NCI-H748 treated with DMSO at 0.1 percent for 48 hours (cell line): Measurements from ENCODE around the gene ZNF594.
"Not testable (repeated sequence)": the region's sequence is repeated elsewhere in the genome, so short reads cannot be mapped to it uniquely, and the experiment has no call there.

ENCODE experiments used
- DNase-seq: peaks from one replicate; lab custom pipeline; 2025; lab: John Stamatoyannopoulos, UW

Gene ZNF594

DNA sequence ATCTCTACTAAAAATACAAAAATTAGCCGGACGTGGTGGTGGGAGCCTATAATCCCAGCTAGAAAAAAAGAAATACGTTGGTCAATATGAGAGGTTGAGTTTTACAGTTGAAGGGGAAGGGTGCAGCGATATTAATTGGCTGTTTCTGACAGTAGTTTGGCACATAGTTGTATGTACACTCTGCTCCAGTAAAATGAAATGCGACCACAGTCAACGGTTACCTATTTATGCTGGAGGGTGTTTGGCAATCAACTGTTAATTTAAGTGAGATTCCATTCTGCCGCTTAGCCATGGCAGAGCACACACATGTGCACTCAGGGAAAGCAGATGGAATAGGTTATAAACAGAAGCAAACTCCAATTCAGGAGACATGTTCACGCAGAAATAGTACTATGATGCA, 9.3 kb upstream of the ZNF594 start:
- no peak for DNase-seq

DNA sequence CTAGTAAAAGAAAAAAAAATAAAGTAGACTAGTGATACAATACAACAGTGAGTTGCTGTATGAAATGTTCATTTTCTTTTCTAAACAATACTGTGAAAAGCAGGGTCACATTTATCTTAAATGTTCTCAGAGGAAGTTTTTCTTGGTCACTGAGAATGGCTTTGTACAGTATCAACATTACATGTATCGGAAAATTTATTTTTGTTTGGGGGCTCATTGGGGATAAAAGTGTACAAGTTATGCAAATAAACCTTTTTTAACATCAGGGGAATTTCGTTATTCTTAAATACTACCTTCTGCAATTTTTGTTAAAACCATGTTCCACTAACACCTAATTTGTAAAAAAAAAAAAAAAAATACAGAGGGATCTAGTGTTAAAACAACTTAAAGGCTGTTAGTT, 8.7 kb upstream of the ZNF594 start:
- DNase-seq: no peak

DNA sequence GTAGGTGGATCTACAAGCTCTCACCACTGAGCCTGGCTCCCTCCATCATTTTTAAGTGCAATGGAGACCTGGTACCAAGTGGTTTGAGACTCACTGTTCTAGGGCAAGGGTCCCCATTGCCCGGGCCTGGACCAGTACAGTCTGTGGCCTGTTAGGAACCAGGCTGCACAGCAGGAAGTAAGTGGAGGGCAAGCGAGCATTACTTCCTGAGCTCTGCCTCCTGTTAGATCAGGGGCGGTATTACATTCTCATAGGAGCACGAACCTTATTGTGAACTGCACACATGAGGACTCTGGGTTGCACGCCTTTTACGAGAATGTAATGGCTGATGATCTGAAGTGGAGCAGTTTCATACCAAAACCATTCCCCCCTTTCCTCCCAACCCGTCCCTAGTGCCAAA, 6.8 kb upstream of the ZNF594 start:
- no peak for DNase-seq

DNA sequence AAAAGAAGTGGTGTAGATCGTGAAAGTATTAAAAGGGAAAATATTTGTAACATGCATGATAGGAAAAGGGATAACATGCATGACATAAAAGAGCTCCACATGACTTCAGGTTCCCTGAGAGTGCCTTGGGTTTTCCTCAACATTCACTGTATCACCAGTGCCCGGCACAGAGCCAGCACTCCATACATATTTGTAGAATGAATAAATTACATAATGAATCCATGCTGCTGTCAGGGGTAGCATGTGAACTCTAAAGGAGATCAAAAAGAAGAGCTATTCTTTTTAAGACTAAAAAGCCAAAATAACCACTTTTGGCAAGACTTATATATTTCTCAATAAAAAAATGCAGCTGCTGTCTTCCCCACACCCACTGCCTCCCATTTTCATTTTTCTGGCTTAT, 2.7 kb upstream of the ZNF594 start:
- DNase-seq: no peak

DNA sequence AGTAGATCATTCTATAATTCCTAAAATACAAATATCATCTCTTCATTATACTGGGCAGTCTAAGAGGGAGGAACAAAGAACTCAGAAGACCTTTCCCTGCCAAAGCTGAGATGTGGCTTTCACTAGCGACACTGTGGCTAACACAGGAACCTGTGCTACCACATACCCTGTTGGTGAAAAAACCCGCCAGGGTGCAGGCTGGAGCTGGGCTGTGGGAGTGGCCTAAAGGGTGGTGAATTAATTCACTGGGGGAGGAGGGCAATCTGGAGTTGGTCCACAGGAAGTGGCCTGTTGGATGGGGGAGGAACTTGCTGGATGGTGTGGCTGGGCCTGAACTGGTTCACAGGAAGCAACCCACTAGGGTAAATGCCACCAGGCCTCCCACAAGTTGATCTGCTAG, 7.4 kb downstream of the ZNF594 start:
- DNase-seq: no peak

DNA sequence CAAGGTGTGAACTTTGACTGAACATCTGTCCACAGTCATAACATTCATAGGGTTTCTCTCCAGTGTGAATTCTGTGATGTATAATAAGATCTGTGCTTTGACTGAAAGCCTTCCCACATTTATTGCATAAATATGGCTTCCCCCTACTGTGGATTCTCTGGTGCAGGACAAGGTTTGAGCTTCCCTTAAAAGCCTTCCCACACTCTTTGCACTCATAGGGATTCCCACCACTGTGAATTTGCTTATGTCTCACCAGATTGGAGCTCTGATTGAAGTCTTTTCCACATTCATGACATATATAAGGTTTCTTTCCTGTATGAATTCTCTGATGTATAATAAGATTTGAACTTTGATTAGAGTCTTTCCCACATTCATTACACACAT, 8.3 kb downstream of the ZNF594 start:
- no peak for DNase-seq

DNA sequence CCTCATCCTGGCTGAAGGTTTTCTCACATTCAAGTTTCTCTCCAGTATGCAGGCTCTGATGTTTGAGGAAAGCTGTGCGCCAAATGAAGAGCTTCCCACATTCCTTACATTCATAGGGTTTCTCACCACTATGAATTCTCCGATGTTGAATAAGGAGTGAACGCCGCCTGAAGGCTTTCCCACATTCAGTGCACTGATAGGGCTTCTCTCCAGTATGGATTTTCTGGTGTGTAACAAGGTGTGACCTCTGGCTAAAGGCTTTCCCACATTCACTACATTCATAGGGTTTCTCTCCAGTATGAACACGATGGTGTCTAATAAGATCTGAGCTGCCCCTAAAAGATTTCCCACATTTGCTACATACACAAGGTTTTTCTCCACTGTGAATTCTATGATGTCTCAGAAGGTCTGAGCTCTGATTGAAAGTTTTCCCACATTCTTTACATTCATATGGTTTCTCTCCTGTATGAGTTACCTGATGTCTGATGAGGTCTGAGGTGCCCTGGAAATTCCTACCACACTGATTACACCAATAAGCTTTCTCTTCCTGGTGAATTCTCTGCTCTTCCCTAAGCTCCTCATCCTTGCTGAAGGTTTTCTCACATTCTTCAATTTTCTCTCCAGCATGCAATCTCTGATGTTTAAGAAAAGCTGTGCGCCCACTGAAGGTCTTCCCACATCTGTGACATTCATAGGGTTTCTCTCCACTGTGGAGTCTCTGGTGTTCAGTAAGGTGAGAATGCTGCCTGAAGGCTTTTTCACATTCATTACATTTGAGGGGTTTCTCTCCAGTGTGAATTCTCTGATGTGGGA, 8.9 kb downstream of the ZNF594 start:
- DNase-seq: no peak

DNA sequence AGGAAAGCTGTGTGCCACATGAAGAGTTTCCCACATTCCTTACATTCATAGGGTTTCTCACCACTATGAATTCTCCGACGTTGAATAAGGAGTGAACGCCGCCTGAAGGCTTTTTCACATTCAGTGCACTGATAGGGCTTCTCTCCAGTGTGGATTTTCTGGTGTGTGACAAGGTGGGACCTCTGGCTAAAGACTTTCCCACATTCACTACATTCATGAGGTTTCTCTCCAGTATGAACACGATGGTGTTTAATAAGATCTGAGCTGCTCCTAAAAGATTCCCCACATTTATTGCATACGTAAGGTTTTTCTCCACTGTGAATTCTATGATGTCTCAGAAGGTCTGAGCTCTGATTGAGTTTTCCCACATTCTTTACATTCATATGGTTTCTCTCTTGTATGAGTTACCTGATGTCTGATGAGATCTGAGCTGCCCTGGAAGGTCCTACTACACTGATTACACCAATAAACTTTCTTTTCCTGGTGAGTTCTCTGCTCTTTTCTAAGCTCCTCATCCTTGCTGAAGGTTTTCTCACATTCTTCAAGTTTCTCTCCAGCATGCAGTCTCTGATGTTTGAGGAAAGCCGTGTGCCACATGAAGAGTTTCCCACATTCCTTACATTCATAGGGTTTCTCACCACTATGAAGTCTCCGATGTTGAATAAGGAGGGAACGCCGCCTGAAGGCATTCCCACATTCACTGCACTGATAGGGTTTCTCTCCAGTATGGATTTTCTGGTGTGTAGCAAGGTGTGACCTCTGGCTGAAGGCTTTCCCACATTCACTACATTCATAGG, 10.0 kb downstream of the ZNF594 start:
- no peak for DNase-seq

DNA sequence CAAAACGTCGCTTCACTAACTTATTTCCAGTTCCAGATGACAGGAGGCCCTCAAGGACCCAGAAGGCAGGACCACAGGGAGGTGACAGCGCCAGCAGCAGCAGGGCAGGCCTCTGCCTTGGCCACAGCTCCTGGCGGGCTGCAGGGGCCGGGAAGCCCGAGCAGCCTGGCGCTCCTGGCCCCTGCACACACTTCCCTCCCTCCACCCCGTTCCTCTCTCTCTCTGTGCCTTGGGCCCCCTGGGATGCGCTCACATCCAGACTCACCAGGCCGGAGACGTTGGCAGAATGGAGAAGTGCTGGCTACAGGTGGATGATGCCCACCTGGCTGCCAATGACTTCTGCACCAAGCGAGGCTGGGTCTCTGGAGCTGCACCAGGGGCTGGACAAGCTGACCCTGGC, 12.7 kb downstream of the ZNF594 start:
- no peak for DNase-seq

DNA sequence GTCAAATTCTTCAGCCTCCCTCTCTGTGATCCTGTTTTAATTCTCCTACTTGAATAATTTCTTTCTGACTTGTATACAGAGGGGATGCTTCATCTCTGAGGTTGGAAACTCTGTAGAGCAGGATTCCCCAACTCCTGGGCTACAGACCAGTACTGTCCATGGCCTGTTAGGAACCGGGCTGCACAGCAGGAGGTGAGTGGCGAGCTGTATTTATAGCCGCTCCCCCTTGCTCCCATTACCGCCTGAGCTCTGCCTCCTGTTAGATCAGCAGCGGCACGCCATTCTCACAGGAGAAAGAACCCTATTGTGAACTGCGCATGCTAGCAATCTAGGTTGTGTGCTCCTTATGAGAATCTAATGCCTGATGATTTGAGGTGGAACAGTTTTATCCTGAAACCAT, 16.6 kb downstream of the ZNF594 start:
- DNase-seq: not testable (repeated sequence)

DNA sequence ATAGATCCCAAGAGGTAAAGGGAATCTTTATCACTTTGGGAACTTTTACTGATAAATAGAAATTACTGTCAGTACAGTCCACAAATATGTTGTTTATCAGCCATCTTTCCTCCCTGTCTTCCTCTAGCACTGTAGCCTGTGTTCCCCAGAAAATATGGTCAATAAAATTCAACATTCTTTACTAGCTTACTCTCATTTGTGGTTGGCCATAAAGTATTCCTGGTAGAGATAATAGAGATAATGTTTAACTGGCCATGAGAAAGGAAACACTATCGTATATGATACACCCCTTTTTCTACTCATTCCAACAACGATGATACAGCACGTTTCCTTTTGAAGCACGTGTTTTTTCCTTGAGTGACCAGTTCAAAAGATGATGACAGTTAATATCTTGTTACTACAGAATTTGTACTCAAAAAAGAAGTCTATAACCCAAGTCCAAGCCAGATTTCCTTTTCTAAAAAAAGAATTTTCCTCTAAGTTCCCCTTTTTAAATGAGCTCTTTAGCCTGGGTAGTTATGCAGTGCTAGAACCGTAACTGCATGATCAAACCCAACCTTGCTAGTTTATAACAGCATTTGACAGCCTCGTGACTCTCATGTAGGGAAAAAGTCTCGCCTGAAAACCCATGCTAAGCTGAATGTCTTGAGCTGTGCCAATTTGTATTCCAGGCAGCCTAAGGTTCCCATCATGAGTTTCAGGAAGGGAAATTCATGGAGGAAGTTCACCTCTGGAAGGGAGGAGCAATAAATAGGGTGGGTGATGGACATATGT, 25.7 kb downstream of the ZNF594 start:
- DNase-seq: not testable (repeated sequence)

DNA sequence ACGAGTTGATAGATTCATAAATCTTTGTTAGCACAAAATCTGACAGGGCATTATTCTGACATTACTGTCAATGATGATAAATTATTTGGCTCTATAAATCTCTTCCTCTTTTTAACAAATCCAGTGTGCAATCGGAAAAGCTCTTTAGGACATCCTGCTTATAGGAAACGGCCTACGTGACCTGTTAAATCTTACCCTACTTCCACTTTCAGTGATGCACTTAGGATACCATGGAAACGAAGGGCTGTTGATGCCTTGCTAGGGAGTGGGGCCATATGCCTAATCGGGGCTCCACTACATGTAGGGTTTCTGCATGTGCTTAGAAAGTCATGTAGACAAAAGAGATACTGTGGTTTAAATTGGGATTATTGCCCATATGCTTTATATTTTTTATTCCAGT, 27.2 kb downstream of the ZNF594 start:
- no peak for DNase-seq

DNA sequence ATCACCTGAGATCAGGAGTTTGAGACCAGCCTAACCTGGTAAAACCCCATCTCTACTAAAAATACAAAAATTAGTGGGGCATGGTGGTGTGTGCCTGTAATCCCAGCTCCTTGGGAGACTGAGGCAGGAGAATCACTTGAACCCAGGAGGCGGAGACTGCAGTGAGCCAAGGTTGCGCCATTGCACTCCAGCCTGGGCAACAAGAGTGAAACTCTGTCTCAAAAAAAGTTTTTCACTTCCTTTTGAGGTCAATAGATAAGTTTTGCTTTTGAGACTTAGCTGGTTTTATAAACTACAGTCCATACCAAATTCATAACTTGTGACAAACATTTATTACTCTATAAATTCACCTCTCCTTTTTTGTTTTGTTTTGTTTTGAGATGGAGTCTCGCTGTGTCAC, 29.9 kb downstream of the ZNF594 start:
- DNase-seq: not testable (repeated sequence)

DNA sequence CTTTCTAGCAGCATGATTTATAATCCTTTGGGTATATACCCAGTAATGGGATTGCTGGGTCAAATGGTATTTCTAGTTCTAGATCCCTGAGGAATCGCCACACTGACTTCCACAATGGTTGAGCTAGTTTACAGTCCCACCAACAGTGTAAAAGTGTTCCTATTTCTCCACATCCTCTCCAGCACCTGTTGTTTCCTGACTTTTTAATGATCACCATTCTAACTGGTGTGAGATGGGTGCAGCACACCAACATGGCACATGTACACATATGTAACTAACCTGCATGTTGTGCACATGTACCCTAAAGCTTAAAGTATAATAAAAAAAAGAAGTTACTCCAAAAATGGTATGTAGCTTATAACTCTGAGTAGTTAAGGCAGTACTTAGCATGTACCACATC, 31.0 kb downstream of the ZNF594 start:
- DNase-seq: not testable (repeated sequence)

DNA sequence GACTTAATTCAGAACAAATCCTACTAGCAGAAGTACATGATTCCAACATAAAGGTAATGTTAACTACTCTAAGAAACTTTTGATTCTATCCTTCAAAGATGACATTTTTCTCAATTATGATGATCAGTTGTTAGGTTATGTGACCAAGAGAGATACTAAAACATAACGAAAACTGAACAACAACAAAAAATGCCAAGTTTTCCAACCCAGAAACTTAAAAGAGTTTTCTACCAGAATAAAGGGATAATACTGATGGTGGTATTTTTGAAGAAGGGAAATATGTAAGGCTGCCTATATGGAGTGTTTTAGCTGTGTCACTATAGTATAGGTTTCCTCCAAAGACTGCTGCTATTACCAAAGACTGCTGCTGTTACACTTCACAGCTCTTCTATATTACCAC, 45.5 kb downstream of the ZNF594 start:
- not testable (repeated sequence) for DNase-seq

DNA sequence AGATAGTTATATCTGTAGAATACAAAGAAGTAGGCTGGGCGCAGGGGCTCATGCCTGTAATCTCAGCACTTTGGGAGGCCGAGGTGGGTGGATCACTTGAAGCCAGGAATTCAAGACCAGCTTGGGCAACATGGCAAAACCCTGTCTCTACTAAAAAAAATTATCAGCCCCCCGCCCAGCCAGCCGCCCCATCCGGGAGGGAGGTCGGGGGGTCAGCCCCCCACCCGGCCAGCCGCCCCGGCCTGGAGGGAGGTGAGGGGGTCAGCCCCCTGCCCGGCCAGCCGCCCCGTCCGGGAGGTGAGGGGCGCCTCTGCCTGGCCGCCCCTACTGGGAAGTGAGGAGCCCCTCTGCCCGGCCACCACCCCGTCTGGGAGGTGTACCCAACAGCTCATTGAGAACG, 48.8 kb downstream of the ZNF594 start:
- not testable (repeated sequence) for DNase-seq

DNA sequence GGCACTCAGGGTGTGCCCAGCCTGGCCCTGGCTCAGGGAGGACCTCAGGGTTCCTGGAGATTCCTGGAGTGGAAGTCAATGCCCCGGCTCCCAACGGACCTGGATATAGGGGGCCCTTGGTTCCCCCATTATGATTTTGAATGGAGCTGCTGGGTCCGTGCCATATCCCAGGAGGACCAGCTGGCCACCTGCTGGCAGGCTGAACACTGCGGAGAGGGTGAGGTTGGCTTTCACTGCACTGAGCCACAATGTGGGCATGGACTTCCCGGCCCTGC, 52.3 kb downstream of the ZNF594 start:
- no peak for DNase-seq

DNA sequence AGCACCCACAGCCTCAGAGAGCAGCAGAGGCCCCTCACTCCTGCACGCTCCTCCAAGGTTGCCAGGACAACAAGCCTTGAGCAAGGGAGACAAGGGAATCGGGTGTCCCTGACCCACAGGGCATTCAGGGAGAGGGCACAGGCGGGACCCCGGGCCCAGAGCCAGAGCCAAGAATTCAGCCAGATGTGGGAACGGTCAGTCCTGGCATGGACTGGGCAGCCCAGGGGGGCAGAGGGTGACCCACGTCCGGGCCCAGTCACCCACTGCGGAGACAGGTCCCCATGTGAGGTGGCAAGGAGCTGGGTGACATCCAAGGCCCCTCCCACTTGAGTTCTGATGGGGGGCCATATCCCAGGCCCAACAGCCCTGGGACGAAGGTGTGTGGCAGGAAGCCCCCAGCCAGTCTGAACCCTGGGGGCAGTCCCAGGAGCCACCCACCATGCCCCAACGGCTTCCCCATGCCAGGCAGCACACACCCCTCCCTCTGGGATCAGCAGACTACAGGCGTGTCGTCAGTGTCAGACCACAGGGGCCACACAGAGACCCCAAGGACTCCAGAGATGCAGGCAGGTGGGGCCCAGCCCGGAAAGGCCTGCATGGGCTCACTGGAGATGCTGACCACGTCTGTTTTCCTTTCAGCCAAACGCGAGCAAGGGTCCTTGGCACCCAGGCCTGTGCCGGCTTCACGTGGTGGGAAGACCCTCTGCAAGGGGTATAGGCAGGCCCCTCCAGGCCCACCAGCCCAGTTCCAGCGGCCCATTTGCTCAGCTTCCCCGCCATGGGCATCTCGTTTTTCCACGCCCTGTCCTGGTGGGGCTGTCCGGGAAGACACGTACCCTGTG, 52.8 kb downstream of the ZNF594 start:
- DNase-seq: no peak

DNA sequence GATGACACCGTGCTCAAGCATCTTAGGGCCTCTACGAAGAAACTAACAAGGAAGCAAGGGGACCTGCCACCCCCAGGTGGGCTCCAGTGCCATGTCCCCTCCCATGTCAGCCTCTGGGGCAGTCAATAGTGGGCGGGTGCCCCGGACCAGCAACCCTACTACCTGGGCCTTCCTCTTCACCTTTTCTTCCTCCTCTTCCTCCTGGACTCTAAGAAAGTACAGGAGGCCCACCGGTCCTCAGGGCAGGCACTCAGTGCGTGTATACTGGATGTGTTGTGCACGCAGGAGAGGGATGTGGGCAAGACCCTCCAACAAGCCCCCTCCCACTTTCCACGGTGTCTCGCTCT, 53.5 kb downstream of the ZNF594 start:
- not testable (repeated sequence) for DNase-seq

DNA sequence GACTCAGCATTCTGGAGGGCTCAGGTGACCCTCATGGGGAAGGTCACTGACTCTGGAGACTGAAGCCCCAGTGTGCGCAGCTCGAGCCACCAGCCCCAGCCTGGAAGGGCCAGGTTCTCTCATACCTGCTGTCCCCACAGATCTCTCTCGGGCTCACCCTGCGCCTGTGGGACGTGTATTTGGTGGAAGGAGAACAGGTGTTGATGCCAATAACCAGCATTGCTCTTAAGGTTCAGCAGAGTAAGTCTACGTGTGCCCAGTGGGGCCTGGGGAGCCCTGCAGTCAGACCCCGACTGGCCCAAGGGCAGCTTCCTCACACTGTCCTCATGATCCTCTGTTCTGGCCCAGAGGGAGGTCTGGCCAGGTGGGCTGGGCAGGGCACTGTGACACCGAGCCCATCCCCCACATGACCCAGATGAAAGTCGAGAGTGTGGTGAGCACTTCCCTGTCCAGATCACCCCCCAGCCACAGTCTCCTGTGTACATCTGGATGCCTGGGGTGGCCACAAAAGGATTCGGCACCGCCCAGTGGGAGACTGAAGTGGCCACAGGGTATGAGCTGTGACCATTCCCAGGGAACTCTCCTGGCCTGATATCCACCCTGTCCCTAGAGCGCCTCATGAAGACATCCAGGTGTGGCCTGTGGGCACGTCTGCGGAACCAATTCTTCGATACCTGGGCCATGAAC, 54.0 kb downstream of the ZNF594 start:
- DNase-seq: not testable (repeated sequence)

DNA sequence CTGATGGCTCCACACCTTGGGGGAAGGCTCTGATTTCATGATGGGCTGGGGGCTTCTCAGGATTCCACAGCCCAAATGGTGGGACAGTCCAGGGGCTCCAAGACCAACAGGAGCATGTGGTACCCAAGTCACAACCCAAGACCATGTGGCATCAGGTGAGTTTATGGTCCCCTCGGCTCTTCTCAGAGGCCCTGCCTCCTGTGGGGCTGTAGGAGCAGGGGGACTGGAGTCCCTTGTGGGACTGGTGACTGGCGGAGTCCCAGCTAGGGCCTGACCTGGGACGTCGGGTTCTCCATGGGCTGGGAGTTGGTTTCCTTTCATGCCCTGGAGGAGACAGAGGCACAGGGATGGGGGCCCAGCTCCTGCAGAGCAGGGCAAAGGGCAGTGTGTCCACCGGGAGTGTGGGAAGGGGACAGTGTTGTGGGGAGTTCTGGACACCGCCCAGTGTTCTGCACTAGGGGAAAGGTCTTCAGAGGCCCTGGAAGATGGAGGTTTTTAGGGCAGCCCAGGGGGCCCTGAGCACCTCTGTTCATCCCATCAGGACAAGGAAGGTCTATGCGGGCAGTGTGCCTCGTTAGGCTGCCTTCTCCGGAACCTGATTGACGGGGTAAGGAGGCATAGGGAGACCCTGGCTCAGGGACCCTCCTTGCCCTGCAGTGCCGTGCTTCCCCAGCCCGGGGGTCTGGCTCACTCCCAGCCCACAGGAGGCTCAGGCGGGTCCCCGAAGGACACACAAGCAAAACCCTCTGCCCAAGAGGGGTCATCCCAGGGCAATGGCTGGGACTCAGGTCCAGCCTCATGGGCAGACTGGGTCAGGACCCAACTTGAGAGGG, 54.9 kb downstream of the ZNF594 start:
- not testable (repeated sequence) for DNase-seq
